HG02938 (cell line): ENCODE measurements around the gene FKBP15.

Source experiments
- ATAC-seq: cut with Tn5 transposase; IDR thresholded peaks from one replicate; pipeline ENCODE4 v1.9.1; 2021; ENCODE audit warnings: mild to moderate bottlenecking, moderate library complexity; ENCODE audit not compliant: unreplicated experiment

Gene FKBP15

GRCh38 chr9:113181165-113181564 lies 39.9 kb downstream of the FKBP15 start:
- ATAC-seq: no peak

- no peak for ATAC-seq
Observed at GRCh38 chr9:113179839-113180238, 41.2 kb downstream of the FKBP15 start.

- ATAC-seq: no peak
Observed at GRCh38 chr9:113178087-113178486, 43.0 kb downstream of the FKBP15 start.

GRCh38 chr9:113177251-113177650 lies 43.8 kb downstream of the FKBP15 start:
- no peak for ATAC-seq

- ATAC-seq: no peak
Observed at GRCh38 chr9:113176803-113177202, 44.3 kb downstream of the FKBP15 start.

- ATAC-seq: no peak
Observed at GRCh38 chr9:113173341-113173740, 47.7 kb downstream of the FKBP15 start.

GRCh38 chr9:113168809-113169208 lies 52.3 kb downstream of the FKBP15 start:
- ATAC-seq: no peak

- no peak for ATAC-seq
Observed at GRCh38 chr9:113166039-113166438, 55.0 kb downstream of the FKBP15 start.

- no peak for ATAC-seq
Observed at GRCh38 chr9:113164536-113165300, 56.4 kb downstream of the FKBP15 start.

GRCh38 chr9:113163001-113163400 lies 58.1 kb downstream of the FKBP15 start:
- ATAC-seq: no peak

- ATAC-seq: no peak
Observed at GRCh38 chr9:113160571-113160970, 60.5 kb downstream of the FKBP15 start.

- ATAC-seq: no peak
Observed at GRCh38 chr9:113158446-113158845, 62.6 kb downstream of the FKBP15 start.

- no peak for ATAC-seq
Observed at GRCh38 chr9:113156880-113157279, 64.2 kb downstream of the FKBP15 start.

GRCh38 chr9:113155911-113156588 lies 65.0 kb downstream of the FKBP15 start:
- no peak for ATAC-seq

GRCh38 chr9:113154946-113155345 lies 66.1 kb downstream of the FKBP15 start:
- no peak for ATAC-seq

- ATAC-seq: no peak
Observed at GRCh38 chr9:113154471-113154870, 66.6 kb downstream of the FKBP15 start.

GRCh38 chr9:113153599-113153998 lies 67.5 kb downstream of the FKBP15 start:
- no peak for ATAC-seq

- ATAC-seq: no peak
Observed at GRCh38 chr9:113152699-113153098, 68.4 kb downstream of the FKBP15 start.

- no peak for ATAC-seq
Observed at GRCh38 chr9:113151696-113152630, 69.1 kb downstream of the FKBP15 start.

GRCh38 chr9:113150670-113151611 lies 70.1 kb downstream of the FKBP15 start, which contains the start of gene SLC31A2:
SLC31A2 (plus strand) TSS chr9:113151007; CDS start chr9:113151075, 68 bp downstream.
- peak; percentile 86 for ATAC-seq
